ENCODE results near the gene ADPRHL1. TPM values are rescaled to one million over a fixed set of nuclear protein-coding genes. Genes with fewer than 3 reads are reported as not detected.
A peak's percentile ranks its signal among the peaks of the same experiment; 100 is the strongest.
"Not testable (repeated sequence)": the region's sequence is repeated elsewhere in the genome, so short reads cannot be mapped to it uniquely, and the experiment has no call there.

Gene ADPRHL1
- total RNA-seq, 4 donors from 2014 or later: 1.9 to 9.4 (median 6.5) TPM

DNA sequence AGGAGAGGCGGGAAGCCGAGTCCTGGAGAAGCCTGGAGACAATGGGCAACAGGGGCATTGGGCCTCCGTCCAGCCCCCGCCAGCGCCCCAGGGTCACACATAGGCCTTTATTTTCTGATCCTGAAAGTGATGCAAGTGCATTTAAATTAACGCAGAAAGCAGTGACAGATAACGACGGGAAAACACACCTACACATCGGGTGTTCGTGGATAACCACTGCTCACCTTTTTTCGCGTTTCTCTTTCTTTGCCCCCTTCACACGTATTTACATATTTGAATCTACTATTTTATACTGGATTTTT is 59.0 kb downstream of the ADPRHL1 start:
- WGBS, 2 donors: 37 to 43% methylated on average over 12 to 13 of the region's 13 CpGs
- intact Hi-C loops (cut with DNase I; ENCODE audit: low total_unique reads): loop anchor here (10.0 kb wide), 2 partner anchors 119 to 449 kb away; no protein-coding TSS in a partner anchor
- DNase-seq (ENCODE audit: low spot score in 2 of 2): no peak
- no peak for TF ChIP-seq POLR2A (IDR thresholded peaks at IDR 0.05)
- TF ChIP-seq, protein P1, sequence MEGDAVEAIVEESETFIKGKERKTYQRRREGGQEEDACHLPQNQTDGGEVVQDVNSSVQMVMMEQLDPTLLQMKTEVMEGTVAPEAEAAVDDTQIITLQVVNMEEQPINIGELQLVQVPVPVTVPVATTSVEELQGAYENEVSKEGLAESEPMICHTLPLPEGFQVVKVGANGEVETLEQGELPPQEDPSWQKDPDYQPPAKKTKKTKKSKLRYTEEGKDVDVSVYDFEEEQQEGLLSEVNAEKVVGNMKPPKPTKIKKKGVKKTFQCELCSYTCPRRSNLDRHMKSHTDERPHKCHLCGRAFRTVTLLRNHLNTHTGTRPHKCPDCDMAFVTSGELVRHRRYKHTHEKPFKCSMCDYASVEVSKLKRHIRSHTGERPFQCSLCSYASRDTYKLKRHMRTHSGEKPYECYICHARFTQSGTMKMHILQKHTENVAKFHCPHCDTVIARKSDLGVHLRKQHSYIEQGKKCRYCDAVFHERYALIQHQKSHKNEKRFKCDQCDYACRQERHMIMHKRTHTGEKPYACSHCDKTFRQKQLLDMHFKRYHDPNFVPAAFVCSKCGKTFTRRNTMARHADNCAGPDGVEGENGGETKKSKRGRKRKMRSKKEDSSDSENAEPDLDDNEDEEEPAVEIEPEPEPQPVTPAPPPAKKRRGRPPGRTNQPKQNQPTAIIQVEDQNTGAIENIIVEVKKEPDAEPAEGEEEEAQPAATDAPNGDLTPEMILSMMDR (IDR thresholded peaks at IDR 0.05): no peak
- no peak overlapping the region for H3K4me3 ChIP-seq (ENCODE audit: low read depth, poor library complexity, severe bottlenecking)

GRCh38 chr13:113393563-113394338 is 59.5 kb downstream of the ADPRHL1 start:
- TF ChIP-seq POLR2A (IDR thresholded peaks at IDR 0.05): no peak
- TF ChIP-seq, protein P1 (IDR thresholded peaks at IDR 0.05): peak in 1 of 3 donors; percentile 16
- peak overlapping the region; percentile 45 for H3K4me3 ChIP-seq (ENCODE audit: low read depth, poor library complexity, severe bottlenecking)
- intact Hi-C loops (cut with DNase I; ENCODE audit: low total_unique reads): loop anchor here (10.0 kb wide), 2 partner anchors 119 to 449 kb away; no protein-coding TSS in a partner anchor
- peak; percentile 47 to 94 for DNase-seq (ENCODE audit: low spot score in 2 of 2)
- 3 to 26% methylated on average over 7 to 24 of the region's 63 CpGs for WGBS, 2 donors

GRCh38 chr13:113393226-113393562 is 60.1 kb downstream of the ADPRHL1 start:
- peak in 1 of 2 donors; percentile 83 for DNase-seq (ENCODE audit: low spot score in 2 of 2)
- WGBS, 2 donors: 64 to 74% methylated on average over 9 to 13 of the region's 13 CpGs
- H3K4me3 ChIP-seq (ENCODE audit: low read depth, poor library complexity, severe bottlenecking): no peak overlapping the region
- TF ChIP-seq POLR2A (IDR thresholded peaks at IDR 0.05): no peak
- TF ChIP-seq, protein P1 (IDR thresholded peaks at IDR 0.05): no peak
- intact Hi-C loops (cut with DNase I; ENCODE audit: low total_unique reads): loop anchor here (10.0 kb wide), 2 partner anchors 118 to 448 kb away; no protein-coding TSS in a partner anchor

- WGBS, 2 donors: 56 to 58% methylated on average over 10 of the region's 10 CpGs
- no peak for TF ChIP-seq POLR2A (IDR thresholded peaks at IDR 0.05)
- TF ChIP-seq, protein P1 (IDR thresholded peaks at IDR 0.05): no peak
- peak in 1 of 2 donors; percentile 53 for DNase-seq (ENCODE audit: low spot score in 2 of 2)
- intact Hi-C loops (cut with DNase I; ENCODE audit: low total_unique reads): loop anchor here (10.0 kb wide), 2 partner anchors 116 to 446 kb away; no protein-coding TSS in a partner anchor
- H3K4me3 ChIP-seq (ENCODE audit: low read depth, poor library complexity, severe bottlenecking): no peak overlapping the region
These were observed 62.3 kb downstream of the ADPRHL1 start for GRCh38 chr13:113390874-113391497.

- intact Hi-C loops (cut with DNase I; ENCODE audit: low total_unique reads): not testable (repeated sequence)
- 95 to 96% methylated on average over 8 of the region's 8 CpGs for WGBS, 2 donors
- peak in 1 of 2 donors; percentile 67 for DNase-seq (ENCODE audit: low spot score in 2 of 2)
These were observed 63.7 kb downstream of the ADPRHL1 start for GRCh38 chr13:113389586-113389985.

GRCh38 chr13:113387396-113387795 is 65.9 kb downstream of the ADPRHL1 start:
- intact Hi-C loops (cut with DNase I; ENCODE audit: low total_unique reads): no loop called here
- 44 to 100% methylated on average over 1 of the region's 1 CpG for WGBS, 2 donors
- TF ChIP-seq, protein P1 (IDR thresholded peaks at IDR 0.05): no peak
- TF ChIP-seq POLR2A (IDR thresholded peaks at IDR 0.05): no peak
- H3K4me3 ChIP-seq (ENCODE audit: low read depth, poor library complexity, severe bottlenecking): no peak overlapping the region
- DNase-seq (ENCODE audit: low spot score in 2 of 2): peak in 1 of 2 donors; percentile 7

More at GRCh38 chr13:113389586-113389985, 63.7 kb downstream of the ADPRHL1 start:
- not testable (repeated sequence) for H3K4me3 ChIP-seq (ENCODE audit: low read depth, poor library complexity, severe bottlenecking)
